Endothelial cell of umbilical vein (primary cell): ENCODE data around the gene NDUFB4. TPM values are rescaled to one million over a fixed set of nuclear protein-coding genes. Genes with fewer than 3 reads are reported as not detected.

Source experiments
- BruUV-seq: library from RNA; stranded (reverse); fragments of 400-500 nt; replicated peaks from 2 replicates; lab custom pipeline; 2021; lab: Mats Ljungman, UMichigan
- CTCF ChIA-PET: fragments of 300-600, 350-600 bp; sonication (Branson Sonifier 250); formaldehyde crosslinking; loops from one replicate; lab custom pipeline; 2021; ENCODE audit warnings: antibody characterized with exemption, inconsistent platforms; lab: Charles Lee
- POLR2A ChIA-PET: fragments of 300-600, 350-600 bp; sonication (Branson Sonifier 250); formaldehyde crosslinking; loops from one replicate; lab custom pipeline; 2021; ENCODE audit warnings: antibody characterized with exemption, inconsistent platforms; lab: Charles Lee
- DNase-seq: peaks from one replicate; pipeline ENCODE4 v3.0.0-alpha.2; 2011; ENCODE audit warnings: low read depth, low spot score
- FAIRE-seq: peaks from 2 replicates; lab custom pipeline; 2011; peaks lifted over from hg19 to GRCh38; lab: Jason Lieb, UNC
- H2AFZ ChIP-seq: 2 replicates; pipeline ENCODE4 v1.6.0; 2012; ENCODE audit warnings: low read depth, low read length, control low read depth, inconsistent platforms
- H3K27ac ChIP-seq: 2 replicates; pipeline ENCODE4 v1.5.1; 2011; ENCODE audit warnings: low read depth, mild to moderate bottlenecking, control low read depth, low read length, moderate library complexity; ENCODE audit not compliant: insufficient read depth
- H3K27me3 ChIP-seq, 2 experiments: 2 replicates each; pipeline versions ENCODE4 v1.6.0 to v1.6.1; 2011; ENCODE audit warnings: low read length in 2 of 2, mixed read lengths in 1 of 2; ENCODE audit not compliant: control insufficient read depth in 2 of 2, insufficient read depth in 2 of 2
- H3K36me3 ChIP-seq, 2 experiments: 2 replicates in 1 of 2; 3 replicates in 1 of 2; pipeline ENCODE4 v1.5.1; 2011; ENCODE audit warnings: low read length in 2 of 2, mild to moderate bottlenecking in 1 of 2, moderate library complexity in 1 of 2; ENCODE audit not compliant: control insufficient read depth in 2 of 2, insufficient read depth in 2 of 2; ENCODE audit errors: extremely low read depth in 1 of 2
- H3K4me1 ChIP-seq: 3 replicates; pipeline ENCODE4 v1.5.1; 2011; ENCODE audit warnings: mild to moderate bottlenecking, low read length; ENCODE audit not compliant: control insufficient read depth, insufficient read depth; ENCODE audit errors: extremely low read depth
- H3K4me2 ChIP-seq: 2 replicates; pipeline ENCODE4 v1.6.1; 2011; ENCODE audit warnings: low read length, control low read depth, mixed read lengths; ENCODE audit not compliant: insufficient read depth
- H3K4me3 ChIP-seq, 3 experiments: fragments of 200-600 bp in 1 of 3; sonication (generic), shearing (Covaris generic) in 1 of 3; replicated peaks in 1 of 3; 2 replicates each; pipeline ENCODE4 v1.5.1; 2011 to 2016; ENCODE audit warnings: control low read depth in 3 of 3, low read length in 3 of 3, mild to moderate bottlenecking in 2 of 3, inconsistent platforms in 1 of 3, low read depth in 1 of 3, moderate library complexity in 1 of 3; ENCODE audit not compliant: insufficient read depth in 1 of 3
- H3K79me2 ChIP-seq: 2 replicates; pipeline ENCODE4 v1.6.0; 2012; ENCODE audit warnings: low read length, inconsistent platforms; ENCODE audit not compliant: control insufficient read depth, insufficient read depth
- H3K9ac ChIP-seq: replicated peaks from 2 replicates; pipeline ENCODE3; 2011; ENCODE audit warnings: low read length, control low read depth; ENCODE audit not compliant: insufficient read depth; ENCODE audit errors: extremely low read depth
- H3K9me1 ChIP-seq: replicated peaks from 3 replicates; pipeline ENCODE4 v1.6.0; 2011; ENCODE audit warnings: mild to moderate bottlenecking, low read length; ENCODE audit not compliant: control insufficient read depth, insufficient read depth; ENCODE audit errors: extremely low read depth
- H3K9me3 ChIP-seq: replicated peaks from 2 replicates; pipeline ENCODE4 v1.5.1; 2012; ENCODE audit warnings: low read length, inconsistent platforms; ENCODE audit not compliant: control insufficient read depth, insufficient read depth
- H4K20me1 ChIP-seq: replicated peaks from 2 replicates; pipeline ENCODE3; 2011; ENCODE audit warnings: mild to moderate bottlenecking, low read length; ENCODE audit not compliant: control insufficient read depth, insufficient read depth; ENCODE audit errors: extremely low read depth
- CTCF ChIP-seq, 2 donors: IDR thresholded peaks; 1 replicate in 1 of 2; 2 replicates in 1 of 2; pipeline ENCODE4 v1.5.1; 2011; ENCODE audit warnings: low read length in 2 of 2, mild to moderate bottlenecking in 2 of 2, moderate library complexity in 2 of 2, control low read depth in 1 of 2, inconsistent platforms in 1 of 2, low read depth in 1 of 2; ENCODE audit not compliant: insufficient read depth in 1 of 2; ENCODE audit errors: extremely low read depth in 1 of 2
- EZH2 ChIP-seq: IDR thresholded peaks from 2 replicates; pipeline ENCODE4 v1.6.1; 2012; ENCODE audit warnings: borderline replicate concordance, low read depth, mild to moderate bottlenecking, moderate library complexity, low read length, inconsistent platforms; ENCODE audit not compliant: severe bottlenecking
- FOS ChIP-seq: IDR thresholded peaks from 2 replicates; pipeline ENCODE4 v1.6.1; 2011; ENCODE audit warnings: mild to moderate bottlenecking, low read length, moderate library complexity, borderline replicate concordance; ENCODE audit not compliant: insufficient read depth
- GATA2 ChIP-seq: IDR thresholded peaks from 2 replicates; pipeline ENCODE4 v1.7.0; 2011; ENCODE audit warnings: low read depth, mild to moderate bottlenecking, moderate library complexity, mixed read lengths, low read length; ENCODE audit not compliant: insufficient read length, insufficient read depth
- JUN ChIP-seq: IDR thresholded peaks from 2 replicates; pipeline ENCODE4 v1.6.1; 2011; ENCODE audit warnings: borderline replicate concordance, low read depth; ENCODE audit not compliant: insufficient read length, insufficient read depth
- MAX ChIP-seq: IDR thresholded peaks from 2 replicates; pipeline ENCODE4 v1.6.1; 2011; ENCODE audit not compliant: insufficient read depth, insufficient read length
- MYC ChIP-seq: IDR thresholded peaks from one replicate; pipeline ENCODE4 v1.6.1; 2011; ENCODE audit warnings: mild to moderate bottlenecking, low read depth, low read length
- POLR2A ChIP-seq: IDR thresholded peaks from 2 replicates; pipeline ENCODE4 v1.6.1; 2012; ENCODE audit warnings: low read depth, mild to moderate bottlenecking, control low read depth, low read length
- POLR2AphosphoS5 ChIP-seq: IDR thresholded peaks from 2 replicates; pipeline ENCODE4 v1.6.1; 2012; ENCODE audit warnings: low read depth, mild to moderate bottlenecking, control low read depth, low read length, moderate library complexity; ENCODE audit not compliant: insufficient read depth
- dilution Hi-C: fragments of 300-500 bp; cut with MboI; formaldehyde crosslinking; loops from one replicate; pipeline ENCODE4 v1.15.0; 2019; ENCODE audit warnings: low sequenced_read_pairs; ENCODE audit not compliant: extremely low pct_ligation_motif_present
- intact Hi-C: fragments of 100-400 bp; cut with micrococcal nuclease; formaldehyde crosslinking; loops from one replicate; pipeline ENCODE4 v1.10.0; 2022
- polyA plus RNA-seq, 4 experiments: library from polyadenylated mRNA; depleted of rRNA in 3 of 4; stranded (reverse) in 3 of 4; unstranded in 1 of 4; fragments of >200 nt; gene quantifications; 2 replicates each; pipeline versions ENCODE4 v1.2.1 to v1.2.3, GENCODE V29; 2011 to 2012; ENCODE audit warnings: missing spikeins in 1 of 4
- total RNA-seq: library from RNA; stranded (reverse); gene quantifications from 2 replicates; pipeline ENCODE4 v1.2.3, GENCODE V29; 2021

NDUFB4 gene
- total and polyA plus RNA-seq, 2 donors (not counting 3 experiments of a cell fraction or from before 2014, with no cell fraction given) = 140 to 191 TPM

- H4K20me1 ChIP-seq = no peaks in the 10 kb centered on the region
- H3K9me1 ChIP-seq = no peaks in the 10 kb centered on the region
- no peaks in the 10 kb centered on the region for H3K27me3 ChIP-seq
- H3K79me2 ChIP-seq = peaks cover 36% of the 10 kb centered on the region
- no peak for FAIRE-seq
- no peak for TF ChIP-seq EZH2
- intact Hi-C loops (no loop called here), dilution Hi-C loops (no loop called here)
- H3K27ac ChIP-seq = no peak overlapping the region
- no peak for DNase-seq
- ChIA-PET POLR2A (no interaction called here), CTCF (no interaction called here)
- no peak overlapping the region for H3K4me2 ChIP-seq
- BruUV-seq = no TSS peak
- H2AFZ ChIP-seq = no peak overlapping the region
- peaks cover 6% of the 10 kb centered on the region for H3K4me1 ChIP-seq
- H3K36me3 ChIP-seq = peaks cover 9 to 18% of the 10 kb centered on the region in 2 experiments
- H3K9ac ChIP-seq = no peak overlapping the region
- no peak overlapping the region for H3K4me3 ChIP-seq
- H3K9me3 ChIP-seq = no peaks in the 10 kb centered on the region
Observed at GRCh38 chr3:120599211-120599610, 3.1 kb downstream of the NDUFB4 start.

DNA sequence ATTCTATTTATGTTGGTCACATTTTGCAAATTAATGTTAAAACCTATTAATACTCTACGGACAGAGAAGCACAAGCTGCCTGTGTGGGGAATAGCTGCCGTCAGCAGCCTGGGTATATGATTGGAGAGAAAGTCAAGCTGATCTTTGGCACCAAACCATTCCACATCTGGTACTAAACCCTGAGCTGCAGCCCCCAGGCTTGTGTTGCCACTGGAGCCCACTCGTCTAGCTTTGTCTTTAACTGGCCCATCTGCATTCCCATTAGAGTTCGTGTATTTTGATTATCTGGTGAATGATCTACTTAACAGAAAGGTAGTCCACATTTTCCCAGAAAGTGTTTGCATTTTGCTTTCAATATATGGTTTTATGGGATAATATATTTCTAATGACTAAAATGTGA lies 5.4 kb downstream of the NDUFB4 start:
- Histone ChIP-seq H2AFZ (no peak overlapping the region), H3K9me3 (no peaks in the 10 kb centered on the region), H3K4me1 (peaks cover 6% of the 10 kb centered on the region), H3K9me1 (no peaks in the 10 kb centered on the region), H4K20me1 (no peaks in the 10 kb centered on the region), H3K79me2 (peaks cover 33% of the 10 kb centered on the region), H3K27me3 (no peaks in the 10 kb centered on the region), H3K4me3 (no peak overlapping the region), H3K27ac (no peak overlapping the region), H3K36me3 (peaks cover 9 to 18% of the 10 kb centered on the region in 2 experiments), H3K9ac (no peak overlapping the region), H3K4me2 (no peak overlapping the region)
- intact Hi-C loops = no loop called here
- ChIA-PET POLR2A (interaction anchor here (0.9 kb wide), 1 partner anchor 32 kb away, joined by 4 read pairs; no protein-coding TSS in a partner anchor), CTCF (interaction anchor here (1.3 to 3.4 kb wide), 3 partner anchors 10 to 194 kb away, joined by 3 to 16 read pairs (median 5); no protein-coding TSS in a partner anchor)
- no peak for TF ChIP-seq POLR2A
- TF ChIP-seq GATA2 = no peak
- no peak for TF ChIP-seq MAX
- TF ChIP-seq JUN = no peak
- TF ChIP-seq POLR2AphosphoS5 = no peak
- no peak for TF ChIP-seq CTCF (IDR thresholded peaks at IDR 0.05; ENCODE audit: extremely low read depth in 1 of 2, insufficient read depth in 1 of 2, low read depth in 1 of 2, low read length in 2 of 2)
- no peak for TF ChIP-seq FOS
- TF ChIP-seq EZH2 = no peak
- no peak for TF ChIP-seq MYC
- BruUV-seq = no TSS peak
- DNase-seq (no peak), FAIRE-seq (no peak)
- dilution Hi-C loops = no loop called here
